Measurements from ENCODE around the gene JPH3.
A peak's percentile ranks its signal among the peaks of the same experiment; 100 is the strongest.

Gene JPH3

DNA sequence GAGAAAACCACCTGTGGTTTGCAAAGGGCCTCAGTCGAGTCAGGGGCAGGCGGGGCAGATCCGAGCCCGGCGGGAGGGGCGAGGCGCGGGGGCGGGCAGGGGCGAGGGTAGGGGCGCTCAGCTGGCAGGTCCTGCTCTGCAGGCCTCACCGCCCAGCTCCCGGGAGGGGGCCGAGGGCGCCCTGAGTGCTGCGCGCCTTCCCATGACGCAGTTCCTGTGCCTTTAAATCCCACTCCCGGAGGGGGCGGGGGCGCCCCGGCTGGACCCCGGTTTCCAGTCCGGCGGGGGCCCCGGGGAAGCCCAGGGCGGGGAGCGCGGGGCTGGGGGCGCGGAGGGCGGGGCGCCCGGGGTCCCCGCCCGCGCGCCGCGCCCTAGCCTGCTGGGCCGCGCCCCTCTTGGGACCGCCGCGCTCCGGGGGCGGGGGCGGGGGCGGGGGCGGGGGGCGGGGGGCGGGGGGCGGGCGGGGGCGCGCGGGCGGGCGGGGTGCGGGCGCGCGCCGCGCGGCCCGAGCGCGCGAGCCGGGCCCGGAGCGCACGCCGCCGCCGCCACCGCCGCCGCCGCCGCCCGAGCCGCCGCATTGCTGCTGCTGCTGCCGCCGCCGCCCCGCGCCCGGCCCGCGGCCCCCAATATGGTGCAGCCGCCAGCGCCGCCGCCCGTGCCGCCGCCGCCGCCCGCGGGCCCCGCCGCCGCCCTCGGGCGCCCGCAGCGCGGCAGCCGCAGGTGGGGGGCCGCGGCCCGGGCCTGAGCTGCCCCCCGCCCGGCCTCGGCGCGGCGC, at the start of gene JPH3:
JPH3 (plus strand) TSS at position 508 of the 775 bp plus-strand sequence. CDS start 639 bp downstream, outside the sequence.
- peak; percentile 49 for DNase-seq (ENCODE audit: low spot score)

GRCh38 chr16:87552772-87553573, 49.3 kb upstream of the JPH3 start:
- DNase-seq (ENCODE audit: low spot score) = peak; percentile 78

GRCh38 chr16:87554754-87555427, 47.4 kb upstream of the JPH3 start:
- DNase-seq (ENCODE audit: low spot score) = no peak

DNA sequence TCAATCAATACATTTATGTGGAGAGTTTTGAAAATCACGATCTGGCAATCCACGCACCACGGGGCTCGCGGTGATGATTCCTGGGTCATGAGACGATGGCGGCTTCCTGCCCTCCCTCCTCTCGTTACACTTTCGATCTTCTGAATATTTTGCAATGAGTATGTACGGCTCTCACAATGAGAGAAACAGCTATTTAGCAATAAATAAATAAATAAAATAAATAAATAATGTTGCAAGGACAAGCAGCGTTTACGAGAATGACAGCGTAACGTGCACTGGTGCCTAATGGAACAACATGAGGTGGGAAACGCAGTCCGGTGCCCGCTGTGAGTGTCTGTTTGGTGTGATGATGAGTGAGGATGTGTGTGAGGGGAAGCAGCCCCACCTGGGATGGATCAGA, 46.7 kb upstream of the JPH3 start:
- no peak for DNase-seq (ENCODE audit: low spot score)

GRCh38 chr16:87556941-87557459, 45.3 kb upstream of the JPH3 start:
- no peak for DNase-seq (ENCODE audit: low spot score)

- no peak for DNase-seq (ENCODE audit: low spot score)
Observed at GRCh38 chr16:87558682-87559081, 43.6 kb upstream of the JPH3 start.

DNA sequence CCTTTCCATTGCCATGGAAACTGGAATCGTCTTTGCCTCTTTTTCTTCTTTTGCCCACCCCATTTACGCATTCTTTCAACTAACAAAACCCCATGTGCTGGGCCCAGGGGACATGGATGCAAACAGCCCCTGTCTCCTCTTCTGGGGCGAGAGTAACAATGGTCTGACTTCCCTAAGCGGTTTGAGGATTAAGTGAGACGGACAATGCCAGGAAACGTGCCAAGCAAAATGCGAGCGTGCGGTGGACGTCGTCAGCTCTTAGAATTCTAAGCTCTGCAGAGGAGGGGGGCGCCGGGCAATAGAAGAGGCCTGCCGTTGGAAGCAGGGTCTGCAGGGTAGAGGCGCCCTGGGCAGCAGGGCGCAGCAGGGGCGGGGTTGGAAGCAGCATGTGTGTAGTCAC, 42.4 kb upstream of the JPH3 start:
- no peak for DNase-seq (ENCODE audit: low spot score)

- DNase-seq (ENCODE audit: low spot score) = peak; percentile 74
Observed at GRCh38 chr16:87560428-87561199, 41.7 kb upstream of the JPH3 start.

DNA sequence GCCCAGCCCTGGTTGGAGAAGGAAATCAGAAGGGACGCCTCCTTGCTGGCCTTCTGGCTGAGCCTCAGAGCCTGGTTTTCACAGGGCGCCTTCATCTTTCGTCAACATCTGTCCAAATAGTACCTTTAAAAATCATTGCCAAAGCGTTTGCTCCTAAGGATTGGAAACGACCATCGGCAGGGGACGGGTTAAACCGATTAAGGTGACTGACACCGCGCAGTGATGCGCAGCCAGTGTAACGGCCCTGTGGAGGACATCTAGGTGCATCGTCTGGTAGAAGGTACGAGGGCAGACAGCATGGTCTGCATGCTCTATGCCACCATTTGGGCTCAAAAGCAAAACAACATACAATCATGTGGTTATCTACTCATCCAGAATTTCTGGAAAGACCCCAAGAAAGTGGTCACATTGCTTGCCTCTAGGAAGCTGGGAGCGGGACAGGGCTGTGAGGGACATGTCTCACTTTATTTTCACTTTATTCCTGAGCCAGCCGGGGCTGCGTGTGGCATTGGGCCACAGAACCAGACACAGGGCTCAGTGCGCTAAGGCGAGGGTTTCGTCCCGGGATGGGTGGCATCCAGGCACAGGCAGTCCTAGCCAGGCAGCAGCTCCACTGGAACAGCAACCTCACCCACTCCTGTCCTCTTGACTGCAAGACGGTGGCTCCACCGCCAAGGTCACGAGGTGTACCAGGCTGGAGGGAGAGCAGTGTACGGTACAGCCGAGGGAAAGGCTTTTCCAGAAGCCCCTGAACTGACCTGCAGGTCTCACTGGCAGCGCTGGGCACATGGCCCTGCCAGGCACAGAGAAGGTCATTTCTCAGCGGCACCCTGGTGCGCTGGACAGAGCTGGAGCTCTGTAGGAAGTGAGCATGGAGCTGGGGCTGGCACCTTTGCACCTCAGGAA, 40.9 kb upstream of the JPH3 start:
- no peak for DNase-seq (ENCODE audit: low spot score)

DNA sequence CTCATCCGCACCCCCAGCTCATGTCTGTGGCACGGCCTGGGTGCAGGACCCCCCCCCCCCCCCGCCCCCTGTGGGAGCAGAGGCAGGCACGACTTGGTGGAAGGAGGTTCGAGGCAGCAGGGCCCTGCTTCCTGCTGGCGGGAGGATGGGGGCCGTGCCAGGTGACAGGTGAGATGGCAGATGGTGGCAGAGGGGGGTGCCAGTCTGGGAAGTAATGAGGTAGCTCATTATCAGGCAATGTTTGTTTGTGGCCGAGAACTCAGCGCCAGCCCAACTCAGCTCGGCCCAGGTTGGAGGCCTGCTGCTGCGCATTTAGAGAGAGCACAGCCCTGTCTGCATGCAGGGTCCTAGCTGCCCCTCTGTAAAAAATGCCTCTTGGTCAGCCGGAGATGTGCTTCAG, 40.1 kb upstream of the JPH3 start:
- no peak for DNase-seq (ENCODE audit: low spot score)

DNA sequence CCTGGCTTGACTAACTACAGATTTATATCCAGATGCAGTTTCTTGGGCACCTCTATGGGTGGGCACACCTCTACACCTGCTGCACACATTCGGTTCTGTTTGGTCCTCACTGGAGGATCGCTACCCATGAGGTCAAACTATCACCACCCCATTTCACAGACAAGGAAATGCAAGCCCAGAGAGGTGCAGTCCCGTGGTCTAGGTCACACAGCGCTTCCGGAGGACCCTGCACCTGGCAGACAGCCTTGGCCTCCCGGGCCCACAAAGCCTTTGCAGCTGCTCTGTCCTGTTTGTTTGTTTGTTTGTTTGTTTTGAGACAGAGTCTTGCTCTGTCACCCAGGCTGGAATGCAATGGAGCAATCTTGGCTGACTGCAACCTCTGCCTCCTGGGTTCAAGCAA, 39.3 kb upstream of the JPH3 start:
- no peak for DNase-seq (ENCODE audit: low spot score)

DNA sequence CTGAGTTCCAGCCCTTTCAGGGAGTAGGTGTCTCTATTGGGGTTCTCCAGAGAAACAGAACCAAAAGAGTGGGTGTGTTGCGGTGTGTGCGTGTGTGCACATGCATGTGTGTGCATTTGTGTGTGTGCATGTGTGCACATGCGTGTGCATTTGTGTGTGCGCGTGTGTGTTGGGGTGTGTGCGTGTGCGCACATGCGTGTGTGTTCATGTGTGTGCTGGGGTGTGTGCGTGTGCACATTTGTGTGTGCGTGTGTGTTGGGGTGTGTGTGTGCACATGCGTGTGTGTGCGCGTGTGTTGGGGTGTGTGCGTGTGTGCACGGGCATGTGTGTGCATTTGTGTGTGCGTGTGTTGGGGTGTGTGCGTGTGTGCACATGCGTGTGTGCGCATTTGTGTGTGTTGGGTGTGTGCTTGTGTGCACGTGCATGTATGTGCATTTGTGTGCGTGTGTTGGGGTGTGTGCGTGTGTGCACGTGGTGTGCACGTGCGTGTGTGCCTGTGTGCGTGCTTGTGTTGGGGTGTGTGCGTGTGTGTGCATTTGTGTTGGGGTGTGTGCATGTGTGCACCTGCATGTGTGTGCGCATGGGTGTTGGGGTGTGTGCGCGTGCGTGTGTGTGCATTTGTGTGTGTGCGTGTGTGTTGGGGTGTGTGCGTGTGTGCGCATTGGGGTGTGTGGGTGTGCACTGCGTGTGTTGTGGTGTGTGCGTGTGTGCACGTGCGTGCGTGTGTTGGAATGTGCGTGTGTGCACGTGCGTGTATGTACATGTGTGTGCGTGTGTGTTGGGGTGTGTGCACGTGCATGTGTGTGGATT, 38.4 kb upstream of the JPH3 start:
- no peak for DNase-seq (ENCODE audit: low spot score)

DNA sequence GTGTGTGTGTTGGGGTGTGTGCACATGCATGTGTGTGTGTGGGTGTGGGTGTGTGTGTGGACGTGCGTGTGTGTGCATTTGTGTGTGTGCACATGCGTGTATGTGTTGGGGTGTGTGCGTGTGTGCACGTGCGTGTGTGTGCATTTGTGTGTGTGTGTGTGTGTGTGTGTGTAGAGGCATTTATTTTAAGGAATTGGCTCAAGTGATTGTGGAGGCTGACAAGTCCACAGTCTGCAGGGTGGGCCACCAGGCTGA, 37.9 kb upstream of the JPH3 start:
- no peak for DNase-seq (ENCODE audit: low spot score)

GRCh38 chr16:87569601-87570571, 32.4 kb upstream of the JPH3 start:
- DNase-seq (ENCODE audit: low spot score) = no peak

- no peak for DNase-seq (ENCODE audit: low spot score)
Observed at GRCh38 chr16:87570572-87570937, 31.8 kb upstream of the JPH3 start.

DNA sequence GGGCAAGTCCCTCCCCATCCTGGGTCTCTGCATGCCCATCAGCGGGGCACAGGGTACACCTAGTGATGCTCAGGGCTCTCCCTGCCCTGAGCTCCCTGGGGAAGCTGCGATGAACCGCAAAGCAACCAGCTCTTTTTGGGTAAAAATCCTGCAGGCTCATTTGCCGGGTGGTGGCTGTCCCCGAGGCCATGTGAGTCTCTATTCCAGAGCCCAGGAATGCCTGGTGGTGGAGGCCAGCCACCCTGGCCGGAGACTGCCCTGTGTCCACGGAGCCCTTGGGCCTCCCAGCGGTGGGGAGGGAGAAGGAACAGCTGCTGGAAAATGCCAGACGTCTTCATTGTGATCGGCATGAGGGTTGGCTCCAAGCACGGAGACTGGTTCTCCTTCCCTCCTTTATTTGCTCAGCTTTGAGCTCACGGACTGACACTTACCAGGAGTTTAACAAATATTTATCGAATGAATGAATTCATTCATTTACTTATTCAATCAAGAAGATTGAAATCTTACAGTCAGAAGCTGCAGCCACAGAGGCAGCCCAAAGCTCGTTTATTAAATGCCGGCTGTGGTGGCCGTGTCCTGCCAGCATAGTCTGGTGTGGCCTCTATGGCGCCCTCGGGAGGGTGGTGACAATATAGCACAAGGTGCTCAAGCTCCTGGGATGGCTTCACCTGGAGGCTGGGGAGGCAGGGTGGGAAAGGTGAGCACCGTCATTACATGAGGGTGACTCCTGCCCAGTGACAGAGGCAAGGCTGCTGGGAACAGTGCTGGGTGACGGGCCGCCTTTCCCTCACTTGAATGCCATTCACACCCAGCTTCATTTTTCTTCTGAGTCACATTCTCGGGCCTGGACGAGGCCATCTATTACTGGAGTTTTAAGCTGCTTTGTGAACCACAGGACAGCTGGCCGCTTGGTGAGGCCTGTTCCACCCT, 31.1 kb upstream of the JPH3 start:
- DNase-seq (ENCODE audit: low spot score) = peak; percentile 36

- DNase-seq (ENCODE audit: low spot score) = no peak
Observed at GRCh38 chr16:87571868-87572244, 30.5 kb upstream of the JPH3 start.

GRCh38 chr16:87572959-87573358, 29.3 kb upstream of the JPH3 start:
- DNase-seq (ENCODE audit: low spot score) = no peak

All from SW480 (cell line).